WTC11 (cell line): Measurements from ENCODE around the gene QDPR.

Experiments
- CREM ChIP-seq: sonication (generic); formaldehyde crosslinking; IDR thresholded peaks from 2 replicates; pipeline ENCODE4 v1.8.1; 2022; ENCODE audit warnings: mild to moderate bottlenecking, missing genetic modification reagents, moderate library complexity
- CTCF ChIP-seq: fragments of 200-600 bp; IDR thresholded peaks from 2 replicates; pipeline ENCODE4 v1.8.0; 2022; ENCODE audit warnings: antibody characterized with exemption
- ESRRA ChIP-seq: sonication (generic); formaldehyde crosslinking; IDR thresholded peaks from 2 replicates; pipeline ENCODE4 v1.8.1; 2022; ENCODE audit warnings: mild to moderate bottlenecking, missing genetic modification reagents, borderline replicate concordance
- GABPB1 ChIP-seq: sonication (generic); formaldehyde crosslinking; IDR thresholded peaks from 2 replicates; pipeline ENCODE4 v1.8.1; 2023; ENCODE audit warnings: mild to moderate bottlenecking, missing genetic modification reagents
- HMGXB4 ChIP-seq: sonication (generic); formaldehyde crosslinking; IDR thresholded peaks from 2 replicates; pipeline ENCODE4 v1.8.1; 2023; ENCODE audit warnings: mild to moderate bottlenecking, moderate library complexity, missing genetic modification reagents
- MAX ChIP-seq: sonication (generic); formaldehyde crosslinking; IDR thresholded peaks from 2 replicates; pipeline ENCODE4 v1.8.0; 2022; ENCODE audit warnings: mild to moderate bottlenecking, missing genetic modification reagents
- NFYB ChIP-seq: sonication (generic); formaldehyde crosslinking; conservative IDR thresholded peaks from 2 replicates; pipeline ENCODE4 v1.8.0; 2022; ENCODE audit warnings: low read depth, missing genetic modification reagents
- TEAD4 ChIP-seq: sonication (generic); formaldehyde crosslinking; IDR thresholded peaks from 2 replicates; pipeline ENCODE4 v1.8.0; 2022; ENCODE audit warnings: mild to moderate bottlenecking, missing genetic modification reagents
- USF2 ChIP-seq: sonication (generic); formaldehyde crosslinking; IDR thresholded peaks from 2 replicates; pipeline ENCODE4 v1.8.1; 2023; ENCODE audit warnings: mild to moderate bottlenecking, missing genetic modification reagents, moderate library complexity
- ZBTB43 ChIP-seq: sonication (generic); formaldehyde crosslinking; IDR thresholded peaks from 2 replicates; pipeline ENCODE4 v1.8.1; 2023; ENCODE audit warnings: mild to moderate bottlenecking, missing genetic modification reagents
- ZNF263 ChIP-seq: sonication (generic); formaldehyde crosslinking; IDR thresholded peaks from 2 replicates; pipeline ENCODE4 v1.8.1; 2022; ENCODE audit warnings: low read depth, mild to moderate bottlenecking, moderate library complexity, missing genetic modification reagents
- ZNF317 ChIP-seq: sonication (generic); formaldehyde crosslinking; IDR thresholded peaks from 2 replicates; pipeline ENCODE4 v1.8.1; 2023; ENCODE audit warnings: low read depth, mild to moderate bottlenecking, moderate library complexity, missing genetic modification reagents, borderline replicate concordance
- ZNF423 ChIP-seq: fragments of 250-450 bp; sonication (Bioruptor Pico); IDR thresholded peaks from 2 replicates; pipeline ENCODE4 v2.1.2; 2022; ENCODE audit warnings: mild to moderate bottlenecking, moderate library complexity
- ZNF512 ChIP-seq: sonication (generic); formaldehyde crosslinking; IDR thresholded peaks from 2 replicates; pipeline ENCODE4 v1.8.1; 2022; ENCODE audit warnings: missing genetic modification reagents, borderline replicate concordance

- no peak for TF ChIP-seq CTCF
- no peak for TF ChIP-seq ZNF423 (CRISPR knock-in tag)
- TF ChIP-seq ZBTB43 (CRISPR knock-in tag): no peak
- TF ChIP-seq USF2: no peak
- TF ChIP-seq NFYB (CRISPR knock-in tag): no peak
- TF ChIP-seq ESRRA (CRISPR knock-in tag): no peak
- no peak for TF ChIP-seq GABPB1 (CRISPR knock-in tag)
- no peak for TF ChIP-seq ZNF263
- TF ChIP-seq TEAD4 (CRISPR knock-in tag): no peak
- TF ChIP-seq HMGXB4: no peak
- no peak for TF ChIP-seq ZNF512 (CRISPR knock-in tag)
- no peak for TF ChIP-seq ZNF317 (CRISPR knock-in tag)
- TF ChIP-seq MAX (CRISPR knock-in tag): no peak
- TF ChIP-seq CREM: no peak
Observed at GRCh38 chr4:17480955-17481354, 30.9 kb downstream of the QDPR start.
